Thoracic aorta (tissue), 2 donors: ENCODE results near the gene PGAP3. TPM values are rescaled to one million over a fixed set of nuclear protein-coding genes. Genes with fewer than 3 reads are reported as not detected.

Experiments
- ATAC-seq: fragments of 150-250 bp; one replicate; pipeline ENCODE4 v1.8.0; 2017; ENCODE audit warnings: low read depth; ENCODE audit not compliant: insufficient number of reproducible peaks, low FRiP score
- DNase-seq: peaks from one replicate; pipeline ENCODE4 v3.0.0-alpha.2; 2020; ENCODE audit warnings: low spot score
- H3K27ac ChIP-seq, 2 donors: fragments of 200-600 bp; sonication (generic); 1 replicate in 1 of 2; 2 replicates in 1 of 2; pipeline ENCODE4 v1.5.1; 2016; ENCODE audit warnings: mild to moderate bottlenecking in 2 of 2, moderate library complexity in 2 of 2
- H3K27me3 ChIP-seq: fragments of 200-600 bp; sonication (generic); replicated peaks from 2 replicates; pipeline ENCODE4 v1.6.0; 2016; ENCODE audit warnings: mild to moderate bottlenecking; ENCODE audit not compliant: insufficient read depth
- H3K36me3 ChIP-seq: fragments of 200-600 bp; sonication (generic); one replicate; pipeline ENCODE4 v1.5.1; 2016
- H3K4me1 ChIP-seq, 2 donors: fragments of 200-600 bp; sonication (generic); 1 replicate in 1 of 2; 2 replicates in 1 of 2; pipeline versions ENCODE4 v1.5.1 to v1.6.0; 2016; ENCODE audit warnings: low read depth in 2 of 2, mild to moderate bottlenecking in 1 of 2; ENCODE audit not compliant: control insufficient read depth in 1 of 2
- H3K4me3 ChIP-seq: fragments of 200-600 bp; sonication (generic); 2 replicates; pipeline ENCODE4 v1.5.1; 2016; ENCODE audit warnings: mild to moderate bottlenecking
- H3K9me3 ChIP-seq: fragments of 200-600 bp; sonication (generic); 2 replicates; pipeline ENCODE4 v1.5.1; 2016
- total RNA-seq, 2 donors: library from RNA; depleted of rRNA; stranded (reverse); fragments of >200 nt; gene quantifications; one replicate each; pipeline versions ENCODE4 v1.1.0 to v1.2.3, GENCODE V29; 2016
- TF ChIP-seq, protein P1 (sequence below): fragments of 200-600 bp; sonication (generic); IDR thresholded peaks from one replicate; pipeline ENCODE4 v1.5.1; 2019; ENCODE audit warnings: antibody characterized with exemption

PGAP3 gene
- total RNA-seq, 2 donors from 2014 or later, result 19.9 to 27.2 TPM

- Histone ChIP-seq H3K27me3 (no peaks in the 10 kb centered on the region), H3K4me3 (no peak overlapping the region), H3K9me3 (no peaks in the 10 kb centered on the region), H3K4me1 (peaks cover 5 to 10% of the 10 kb centered on the region in 2 donors), H3K27ac (no peak overlapping the region), H3K36me3 (peaks cover 41% of the 10 kb centered on the region)
- DNase-seq, result no peak
- no peak for ATAC-seq
- TF ChIP-seq, protein P1, sequence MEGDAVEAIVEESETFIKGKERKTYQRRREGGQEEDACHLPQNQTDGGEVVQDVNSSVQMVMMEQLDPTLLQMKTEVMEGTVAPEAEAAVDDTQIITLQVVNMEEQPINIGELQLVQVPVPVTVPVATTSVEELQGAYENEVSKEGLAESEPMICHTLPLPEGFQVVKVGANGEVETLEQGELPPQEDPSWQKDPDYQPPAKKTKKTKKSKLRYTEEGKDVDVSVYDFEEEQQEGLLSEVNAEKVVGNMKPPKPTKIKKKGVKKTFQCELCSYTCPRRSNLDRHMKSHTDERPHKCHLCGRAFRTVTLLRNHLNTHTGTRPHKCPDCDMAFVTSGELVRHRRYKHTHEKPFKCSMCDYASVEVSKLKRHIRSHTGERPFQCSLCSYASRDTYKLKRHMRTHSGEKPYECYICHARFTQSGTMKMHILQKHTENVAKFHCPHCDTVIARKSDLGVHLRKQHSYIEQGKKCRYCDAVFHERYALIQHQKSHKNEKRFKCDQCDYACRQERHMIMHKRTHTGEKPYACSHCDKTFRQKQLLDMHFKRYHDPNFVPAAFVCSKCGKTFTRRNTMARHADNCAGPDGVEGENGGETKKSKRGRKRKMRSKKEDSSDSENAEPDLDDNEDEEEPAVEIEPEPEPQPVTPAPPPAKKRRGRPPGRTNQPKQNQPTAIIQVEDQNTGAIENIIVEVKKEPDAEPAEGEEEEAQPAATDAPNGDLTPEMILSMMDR, result no peak
Observed at GRCh38 chr17:39724731-39725130, 36.9 kb upstream of the PGAP3 start.

GRCh38 chr17:39722965-39723848, 35.4 kb upstream of the PGAP3 start:
- DNase-seq (no peak), ATAC-seq (no peak)
- Histone ChIP-seq H3K4me3 (no peak overlapping the region), H3K27me3 (no peaks in the 10 kb centered on the region), H3K27ac (no peak overlapping the region), H3K4me1 (no peaks in the 10 kb centered on the region), H3K36me3 (peaks cover 55% of the 10 kb centered on the region), H3K9me3 (no peaks in the 10 kb centered on the region)
- TF ChIP-seq, protein P1, result no peak

DNA sequence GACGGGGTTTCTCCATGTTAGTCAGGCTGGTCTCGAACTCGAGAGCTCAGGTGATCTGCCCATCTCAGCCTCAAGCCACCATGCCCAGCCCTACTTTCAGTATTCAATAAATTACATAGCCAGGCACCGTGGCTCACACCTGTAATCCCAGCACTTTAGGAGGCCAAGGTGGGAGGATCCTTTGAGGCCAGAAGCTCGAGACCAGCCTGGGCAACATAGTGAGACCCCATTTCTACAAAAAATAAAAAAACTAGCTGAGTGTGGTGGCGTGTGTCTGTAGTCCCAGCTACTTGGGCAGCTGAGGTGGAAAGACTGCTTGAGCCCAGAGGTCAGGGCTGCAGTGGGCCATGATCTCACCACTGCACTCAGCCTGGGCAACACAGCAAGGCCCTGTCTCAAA, 34.2 kb upstream of the PGAP3 start:
- TF ChIP-seq, protein P1, result no peak
- Histone ChIP-seq H3K4me3 (no peak overlapping the region), H3K9me3 (no peaks in the 10 kb centered on the region), H3K36me3 (peaks cover 51% of the 10 kb centered on the region), H3K27me3 (no peaks in the 10 kb centered on the region), H3K27ac (no peak overlapping the region), H3K4me1 (no peaks in the 10 kb centered on the region)
- ATAC-seq, result no peak
- DNase-seq, result no peak

DNA sequence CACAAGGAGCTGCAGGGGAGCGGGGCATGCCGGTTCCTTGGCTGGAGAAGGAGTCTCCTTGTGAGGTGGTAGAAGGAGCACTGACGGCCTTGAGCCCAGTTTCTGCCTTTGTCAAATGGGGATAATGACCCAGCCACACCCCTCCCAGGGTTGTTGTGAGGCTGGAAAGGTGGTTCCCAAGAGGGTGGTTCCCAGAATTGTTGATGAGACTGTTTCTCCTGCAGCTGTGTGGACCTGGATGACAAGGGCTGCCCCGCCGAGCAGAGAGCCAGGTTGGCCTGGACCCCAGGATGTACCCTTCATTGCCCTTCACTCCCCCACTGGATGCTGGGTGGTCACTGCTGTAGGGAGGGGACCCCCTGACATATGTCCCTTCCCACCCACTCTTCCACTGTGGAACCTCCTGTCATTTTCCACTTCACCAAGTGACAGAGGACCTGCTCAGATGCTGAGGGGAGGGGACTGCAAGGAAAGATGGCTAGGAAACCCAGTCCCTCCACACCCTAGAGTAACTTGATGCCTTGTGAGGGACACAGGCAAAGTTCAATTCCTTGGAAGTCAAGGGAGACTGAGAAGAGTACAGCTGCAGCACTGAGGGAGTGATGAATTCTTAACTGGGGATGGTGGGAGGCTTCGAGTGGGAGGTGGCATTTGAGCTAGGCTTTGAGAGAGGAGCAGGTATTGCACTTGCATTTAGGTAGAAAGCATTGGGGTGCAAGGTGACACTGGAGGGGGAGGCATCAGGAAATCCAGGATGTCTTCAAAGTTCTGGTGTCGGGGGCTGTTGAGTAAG, 31.9 kb upstream of the PGAP3 start:
- DNase-seq (no peak), ATAC-seq (no peak)
- Histone ChIP-seq H3K27me3 (no peaks in the 10 kb centered on the region), H3K27ac (no peak overlapping the region), H3K9me3 (no peaks in the 10 kb centered on the region), H3K4me1 (no peaks in the 10 kb centered on the region), H3K4me3 (no peak overlapping the region), H3K36me3 (peaks cover 60% of the 10 kb centered on the region)
- TF ChIP-seq, protein P1, result no peak

GRCh38 chr17:39717660-39718059, 29.8 kb upstream of the PGAP3 start:
- Histone ChIP-seq H3K4me3 (no peak overlapping the region), H3K36me3 (peaks cover 80% of the 10 kb centered on the region), H3K9me3 (no peaks in the 10 kb centered on the region), H3K27me3 (no peaks in the 10 kb centered on the region), H3K4me1 (no peaks in the 10 kb centered on the region), H3K27ac (no peak overlapping the region)
- DNase-seq, result no peak
- TF ChIP-seq, protein P1, result no peak
- no peak for ATAC-seq
